Measurements from ENCODE around the gene COG6. TPM values are rescaled to one million over a fixed set of nuclear protein-coding genes. Genes with fewer than 3 reads are reported as not detected.

COG6 gene
- total RNA-seq, 1 experiment from 2014 or later: 23.7 TPM

GRCh38 chr13:39612023-39612637 lies 43.3 kb upstream of the COG6 start:
- Histone ChIP-seq H3F3A (ENCODE audit: insufficient read depth, low read depth) (no peaks in the 10 kb centered on the region), H3K27ac (no peak overlapping the region), H3K9me2 (ENCODE audit: insufficient read depth) (no peaks in the 10 kb centered on the region), H3K4me1 (replicated peaks; ENCODE audit: insufficient read depth) (no peaks in the 10 kb centered on the region), H4K20me1 (ENCODE audit: insufficient read depth) (no peaks in the 10 kb centered on the region), H2AFZ (no peak overlapping the region), H3K9me3 (ENCODE audit: insufficient read depth, low read depth) (no peaks in the 10 kb centered on the region), H3K27me3 (ENCODE audit: insufficient read depth, low read depth) (no peaks in the 10 kb centered on the region), H3K4me2 (no peak overlapping the region), H3K4me3 (no peak overlapping the region), H3K36me3 (ENCODE audit: low read depth) (no peaks in the 10 kb centered on the region), H3K79me2 (ENCODE audit: low read depth) (no peaks in the 10 kb centered on the region)
- intact Hi-C loops (cut with micrococcal nuclease; ENCODE audit: unreplicated experiment): loop anchor here (1.0 to 2.0 kb wide), 3 partner anchors 196 to 467 kb away; no protein-coding TSS in a partner anchor
- peak; percentile 37 to 48 for DNase-seq
- ChIA-PET POLR2A (ENCODE audit: unreplicated experiment) (interaction anchor here (0.6 kb wide), 1 partner anchor 225 kb away, joined by 3 read pairs; no protein-coding TSS in a partner anchor), CTCF (interaction anchor here (0.5 to 1.7 kb wide), 4 partner anchors 84 to 688 kb away, joined by 3 to 5 read pairs (median 4); no protein-coding TSS in a partner anchor)
- TF ChIP-seq EZH2 (IDR thresholded peaks at IDR 0.05; ENCODE audit: low read depth) (no peak), CTCF (conservative IDR thresholded peaks at IDR 0.05) (peak; percentile 95)
- BruUV-seq (replicated peaks): no TSS peak

- BruUV-seq (replicated peaks): no TSS peak
- H3K36me3 ChIP-seq (ENCODE audit: low read depth): no peaks in the 10 kb centered on the region
- H3K27ac ChIP-seq: no peak overlapping the region
- H4K20me1 ChIP-seq (ENCODE audit: insufficient read depth): no peaks in the 10 kb centered on the region
- H3K79me2 ChIP-seq (ENCODE audit: low read depth): no peaks in the 10 kb centered on the region
- POLR2A ChIA-PET (ENCODE audit: unreplicated experiment): interaction anchor here (0.6 to 0.8 kb wide), 2 partner anchors 593 to 866 kb away, joined by 4 to 8 read pairs; no protein-coding TSS in a partner anchor
- H2AFZ ChIP-seq: no peak overlapping the region
- H3K9me3 ChIP-seq (ENCODE audit: insufficient read depth, low read depth): no peaks in the 10 kb centered on the region
- no peaks in the 10 kb centered on the region; the same call in 1 of the 2 replicates for H3K4me1 ChIP-seq (replicated peaks; ENCODE audit: insufficient read depth)
- no peak overlapping the region for H3K4me2 ChIP-seq
- intact Hi-C loops (cut with micrococcal nuclease; ENCODE audit: unreplicated experiment): loop anchor here (5.0 kb wide), 1 partner anchor 564 kb away; no protein-coding TSS in a partner anchor
- H3K9me2 ChIP-seq (ENCODE audit: insufficient read depth): no peaks in the 10 kb centered on the region
- H3K4me3 ChIP-seq: no peak overlapping the region
- DNase-seq: no peak
- H3F3A ChIP-seq (ENCODE audit: insufficient read depth, low read depth): no peaks in the 10 kb centered on the region
- peak; percentile 83 for TF ChIP-seq CTCF (conservative IDR thresholded peaks at IDR 0.05)
- no peak for TF ChIP-seq EZH2 (IDR thresholded peaks at IDR 0.05; ENCODE audit: low read depth)
- CTCF ChIA-PET: interaction anchor here (0.5 to 1.1 kb wide), 10 partner anchors 12 to 847 kb away, joined by 3 to 4 read pairs (median 3); partner anchors contain the start of gene LHFPL6
- H3K27me3 ChIP-seq (ENCODE audit: insufficient read depth, low read depth): no peaks in the 10 kb centered on the region
Observed at GRCh38 chr13:39616087-39616694, 39.3 kb upstream of the COG6 start.

GRCh38 chr13:39618561-39618960 lies 36.9 kb upstream of the COG6 start:
- no peaks in the 10 kb centered on the region for H3F3A ChIP-seq (ENCODE audit: insufficient read depth, low read depth)
- no peaks in the 10 kb centered on the region for H3K79me2 ChIP-seq (ENCODE audit: low read depth)
- no peaks in the 10 kb centered on the region; the same call in 1 of the 2 replicates for H3K4me1 ChIP-seq (replicated peaks; ENCODE audit: insufficient read depth)
- H3K4me3 ChIP-seq: no peak overlapping the region
- H3K9me2 ChIP-seq (ENCODE audit: insufficient read depth): no peaks in the 10 kb centered on the region
- no TSS peak for BruUV-seq (replicated peaks)
- no peak for DNase-seq
- TF ChIP-seq CTCF (conservative IDR thresholded peaks at IDR 0.05) (no peak), EZH2 (IDR thresholded peaks at IDR 0.05; ENCODE audit: low read depth) (no peak)
- POLR2A ChIA-PET (ENCODE audit: unreplicated experiment): no interaction called here
- H2AFZ ChIP-seq: no peak overlapping the region
- H3K36me3 ChIP-seq (ENCODE audit: low read depth): no peaks in the 10 kb centered on the region
- H3K27ac ChIP-seq: no peak overlapping the region
- H3K27me3 ChIP-seq (ENCODE audit: insufficient read depth, low read depth): no peaks in the 10 kb centered on the region
- H3K9me3 ChIP-seq (ENCODE audit: insufficient read depth, low read depth): no peaks in the 10 kb centered on the region
- no peaks in the 10 kb centered on the region for H4K20me1 ChIP-seq (ENCODE audit: insufficient read depth)
- CTCF ChIA-PET: no interaction called here
- intact Hi-C loops (cut with micrococcal nuclease; ENCODE audit: unreplicated experiment): loop anchor here (5.0 kb wide), 1 partner anchor 566 kb away; no protein-coding TSS in a partner anchor
- no peak overlapping the region for H3K4me2 ChIP-seq

Measured in PC-9 (cell line).